Loucy (cell line): Measurements from ENCODE around the gene FOXQ1.

Experiments used
- H2AFZ ChIP-seq: fragments of 200-600 bp; sonication (generic); 2 replicates; pipeline ENCODE4 v1.6.0; 2016; ENCODE audit warnings: antibody characterized with exemption, mild to moderate bottlenecking, low read length, moderate library complexity
- H3F3A ChIP-seq: fragments of 200-600 bp; 2 replicates; pipeline ENCODE4 v1.6.0; 2016; ENCODE audit warnings: antibody characterized with exemption, low read depth, mild to moderate bottlenecking
- H3K27me3 ChIP-seq: fragments of 200-600 bp; sonication (generic); 2 replicates; pipeline ENCODE4 v1.6.1; 2014; ENCODE audit warnings: low read length, mild to moderate bottlenecking; ENCODE audit not compliant: insufficient read depth, poor library complexity, severe bottlenecking
- H3K36me3 ChIP-seq: fragments of 200-600 bp; sonication (generic); 2 replicates; pipeline ENCODE4 v1.6.1; 2016; ENCODE audit warnings: low read length; ENCODE audit not compliant: insufficient read depth
- H3K4me1 ChIP-seq: fragments of 200-600 bp; sonication (generic); 2 replicates; pipeline ENCODE4 v1.5.1; 2014; ENCODE audit warnings: low read length, mild to moderate bottlenecking; ENCODE audit not compliant: insufficient read depth, poor library complexity, severe bottlenecking
- H3K4me2 ChIP-seq: fragments of 200-600 bp; sonication (generic); 2 replicates; pipeline ENCODE4 v1.6.0; 2014; ENCODE audit warnings: antibody characterized with exemption, low read length, low read depth, mild to moderate bottlenecking; ENCODE audit not compliant: poor library complexity, severe bottlenecking
- H3K4me3 ChIP-seq: fragments of 200-600 bp; sonication (generic); 2 replicates; pipeline ENCODE4 v1.5.1; 2014; ENCODE audit warnings: low read length, mild to moderate bottlenecking, mixed read lengths; ENCODE audit not compliant: poor library complexity, severe bottlenecking
- H3K79me2 ChIP-seq: fragments of 200-600 bp; sonication (generic); 2 replicates; pipeline ENCODE4 v1.6.1; 2014; ENCODE audit warnings: low read length; ENCODE audit not compliant: insufficient read depth
- H3K9ac ChIP-seq: fragments of 200-600 bp; sonication (generic); 2 replicates; pipeline ENCODE4 v1.6.0; 2014; ENCODE audit warnings: mild to moderate bottlenecking, low read depth, low read length, moderate library complexity; ENCODE audit not compliant: poor library complexity, severe bottlenecking
- H3K9me2 ChIP-seq: fragments of 200-600 bp; sonication (generic); replicated peaks from 2 replicates; pipeline ENCODE4 v1.6.1; 2016; ENCODE audit warnings: low read depth, low read length, mixed read lengths
- H3K9me3 ChIP-seq: fragments of 200-600 bp; sonication (generic); 2 replicates; pipeline ENCODE4 v1.6.1; 2014; ENCODE audit warnings: mild to moderate bottlenecking, antibody characterized with exemption, low read length, low read depth; ENCODE audit not compliant: insufficient read depth
- H4K20me1 ChIP-seq: fragments of 200-600 bp; sonication (generic); 2 replicates; pipeline ENCODE4 v1.6.0; 2014; ENCODE audit warnings: antibody characterized with exemption, low read length, mild to moderate bottlenecking; ENCODE audit not compliant: insufficient read depth, poor library complexity, severe bottlenecking
- EZH2phosphoT487 ChIP-seq: fragments of 200-600 bp; IDR thresholded peaks from 2 replicates; pipeline ENCODE4 v1.6.1; 2018; ENCODE audit warnings: antibody characterized with exemption, mild to moderate bottlenecking, moderate library complexity, borderline replicate concordance
- TF ChIP-seq, protein P1 (sequence below): fragments of 200-600 bp; sonication (generic); conservative IDR thresholded peaks from 2 replicates; pipeline ENCODE4 v1.5.1; 2014; ENCODE audit warnings: mild to moderate bottlenecking, antibody characterized with exemption, low read length

FOXQ1 gene

GRCh38 chr6:1280666-1281300 is 31.1 kb upstream of the FOXQ1 start:
- no peaks in the 10 kb centered on the region for H4K20me1 ChIP-seq
- no peaks in the 10 kb centered on the region for H3K27me3 ChIP-seq
- 0 out of 2 replicates have a peak overlapping the region, but pooled peaks have one; percentile 32 for H2AFZ ChIP-seq
- H3K9me2 ChIP-seq: no peaks in the 10 kb centered on the region
- 0 out of 2 replicates have a peak, but pooled peaks cover 3% of the 10 kb centered on the region for H3F3A ChIP-seq
- no peaks in the 10 kb centered on the region for H3K36me3 ChIP-seq
- peak overlapping the region; percentile 59 for H3K9ac ChIP-seq
- H3K4me2 ChIP-seq: peak overlapping the region; percentile 66
- TF ChIP-seq EZH2phosphoT487: no peak
- TF ChIP-seq, protein P1, sequence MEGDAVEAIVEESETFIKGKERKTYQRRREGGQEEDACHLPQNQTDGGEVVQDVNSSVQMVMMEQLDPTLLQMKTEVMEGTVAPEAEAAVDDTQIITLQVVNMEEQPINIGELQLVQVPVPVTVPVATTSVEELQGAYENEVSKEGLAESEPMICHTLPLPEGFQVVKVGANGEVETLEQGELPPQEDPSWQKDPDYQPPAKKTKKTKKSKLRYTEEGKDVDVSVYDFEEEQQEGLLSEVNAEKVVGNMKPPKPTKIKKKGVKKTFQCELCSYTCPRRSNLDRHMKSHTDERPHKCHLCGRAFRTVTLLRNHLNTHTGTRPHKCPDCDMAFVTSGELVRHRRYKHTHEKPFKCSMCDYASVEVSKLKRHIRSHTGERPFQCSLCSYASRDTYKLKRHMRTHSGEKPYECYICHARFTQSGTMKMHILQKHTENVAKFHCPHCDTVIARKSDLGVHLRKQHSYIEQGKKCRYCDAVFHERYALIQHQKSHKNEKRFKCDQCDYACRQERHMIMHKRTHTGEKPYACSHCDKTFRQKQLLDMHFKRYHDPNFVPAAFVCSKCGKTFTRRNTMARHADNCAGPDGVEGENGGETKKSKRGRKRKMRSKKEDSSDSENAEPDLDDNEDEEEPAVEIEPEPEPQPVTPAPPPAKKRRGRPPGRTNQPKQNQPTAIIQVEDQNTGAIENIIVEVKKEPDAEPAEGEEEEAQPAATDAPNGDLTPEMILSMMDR: no peak
- H3K9me3 ChIP-seq: no peaks in the 10 kb centered on the region
- H3K4me1 ChIP-seq: peaks cover 68% of the 10 kb centered on the region
- H3K4me3 ChIP-seq: no peak overlapping the region
- no peaks in the 10 kb centered on the region for H3K79me2 ChIP-seq

- Histone ChIP-seq H3K4me1 (peaks cover 72% of the 10 kb centered on the region), H3K4me3 (peak overlapping the region; percentile 43), H4K20me1 (no peaks in the 10 kb centered on the region), H3K27me3 (no peaks in the 10 kb centered on the region), H3K9me2 (no peaks in the 10 kb centered on the region), H3K9ac (peak overlapping the region; percentile 59), H3K79me2 (no peaks in the 10 kb centered on the region), H3F3A (0 out of 2 replicates have a peak, but pooled peaks cover 3% of the 10 kb centered on the region), H3K9me3 (no peaks in the 10 kb centered on the region), H2AFZ (peak overlapping the region; percentile 32; the same call in 1 of the 2 replicates), H3K4me2 (peak overlapping the region; percentile 66), H3K36me3 (no peaks in the 10 kb centered on the region)
- no peak for TF ChIP-seq EZH2phosphoT487
- TF ChIP-seq, protein P1: no peak
These were observed 30.2 kb upstream of the FOXQ1 start for GRCh38 chr6:1281746-1282145.

DNA sequence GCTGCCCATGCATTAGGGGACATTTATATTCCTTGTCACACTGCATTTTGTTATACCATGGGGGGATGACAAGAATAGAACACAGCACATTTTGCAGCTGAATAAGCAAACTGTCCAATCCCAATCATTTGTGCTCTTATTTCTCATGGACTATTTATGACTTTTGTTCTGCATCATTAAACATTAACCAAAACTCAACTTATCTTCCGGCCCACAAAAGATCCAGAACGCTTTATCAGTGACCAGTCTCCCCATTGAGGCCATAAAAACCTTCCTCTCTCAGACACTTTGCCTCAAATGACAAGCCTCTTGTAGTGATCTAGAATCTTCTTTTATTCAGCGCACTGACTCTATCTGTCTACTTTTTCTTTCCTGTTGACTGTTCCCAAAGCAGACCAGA is 28.4 kb upstream of the FOXQ1 start:
- Histone ChIP-seq H3K27me3 (no peaks in the 10 kb centered on the region), H3K36me3 (no peaks in the 10 kb centered on the region), H3K9ac (peak overlapping the region; percentile 13), H3K9me3 (no peaks in the 10 kb centered on the region), H4K20me1 (no peaks in the 10 kb centered on the region), H3K9me2 (no peaks in the 10 kb centered on the region), H3K4me3 (no peak overlapping the region), H3K79me2 (no peaks in the 10 kb centered on the region), H3F3A (0 out of 2 replicates have a peak, but pooled peaks cover 3% of the 10 kb centered on the region), H2AFZ (peak overlapping the region; percentile 11; the same call in 1 of the 2 replicates), H3K4me1 (peaks cover 78% of the 10 kb centered on the region), H3K4me2 (peak overlapping the region; percentile 25)
- no peak for TF ChIP-seq EZH2phosphoT487
- TF ChIP-seq, protein P1: no peak
